HEK293T (cell line): Measurements from ENCODE around the gene ZNF641.

Source experiments
- ARNT ChIP-seq: fragments of 450-650 bp; IDR thresholded peaks from 2 replicates; pipeline ENCODE4 v1.6.1; 2017; ENCODE audit warnings: mild to moderate bottlenecking
- BHLHE40 ChIP-seq: fragments of 450-650 bp; IDR thresholded peaks from 2 replicates; pipeline ENCODE4 v1.6.1; 2016; ENCODE audit warnings: mild to moderate bottlenecking, moderate library complexity, borderline replicate concordance
- CTBP1 ChIP-seq: fragments of 450-650 bp; IDR thresholded peaks from 2 replicates; pipeline ENCODE4 v1.6.1; 2016; ENCODE audit warnings: borderline replicate concordance
- ELF4 ChIP-seq: fragments of 450-650 bp; IDR thresholded peaks from 2 replicates; pipeline ENCODE4 v1.6.1; 2017; ENCODE audit warnings: antibody characterized with exemption
- FOXA1 ChIP-seq: fragments of 450-650 bp; IDR thresholded peaks from 2 replicates; pipeline ENCODE4 v1.6.1; 2016; ENCODE audit warnings: mild to moderate bottlenecking
- FOXM1 ChIP-seq: fragments of 450-650 bp; IDR thresholded peaks from 2 replicates; pipeline ENCODE4 v1.6.1; 2017; ENCODE audit warnings: mild to moderate bottlenecking, borderline replicate concordance
- HDGF ChIP-seq: fragments of 450-650 bp; IDR thresholded peaks from 2 replicates; pipeline ENCODE4 v1.6.1; 2017; ENCODE audit warnings: antibody characterized with exemption, borderline replicate concordance
- NFRKB ChIP-seq: fragments of 450-650 bp; IDR thresholded peaks from 2 replicates; pipeline ENCODE4 v1.6.1; 2016; ENCODE audit warnings: mild to moderate bottlenecking, moderate library complexity
- SUZ12 ChIP-seq: fragments of 450-650 bp; IDR thresholded peaks from 2 replicates; pipeline ENCODE4 v1.6.1; 2016; ENCODE audit warnings: mild to moderate bottlenecking
- TARDBP ChIP-seq: fragments of 450-650 bp; IDR thresholded peaks from 2 replicates; pipeline ENCODE4 v1.6.1; 2016
- ZNF384 ChIP-seq: fragments of 450-650 bp; IDR thresholded peaks from 2 replicates; pipeline ENCODE4 v1.6.1; 2016

GRCh38 chr12:48356041-48356768 is 5.5 kb upstream of the ZNF641 start:
- TF ChIP-seq CTBP1 (no peak), BHLHE40 (no peak), ELF4 (no peak), FOXM1 (no peak), HDGF (no peak), TARDBP (no peak), FOXA1 (no peak), SUZ12 (no peak), ARNT (no peak), ZNF384 (no peak), NFRKB (no peak)
